H1 (cell line): ENCODE measurements around the gene MYOT. TPM values are rescaled to one million over a fixed set of nuclear protein-coding genes. Genes with fewer than 3 reads are reported as not detected.
A peak's percentile ranks its signal among the peaks of the same experiment; 100 is the strongest.

Source experiments
- CTCF ChIA-PET: fragments of 300-600 bp; sonication (Branson Sonifier 250); formaldehyde crosslinking; loops from one replicate; lab custom pipeline; 2021; ENCODE audit not compliant: partially characterized antibody; lab: Charles Lee
- POLR2A ChIA-PET: fragments of 300-600 bp; sonication (Branson Sonifier 250); formaldehyde crosslinking; loops from one replicate; lab custom pipeline; 2021; ENCODE audit warnings: inconsistent platforms; ENCODE audit not compliant: partially characterized antibody; lab: Charles Lee
- DNase-seq, 2 experiments: peaks; one replicate each; pipeline versions ENCODE4 v3.0.0 to v3.0.0-alpha.2; 2010 to 2022; ENCODE audit warnings: low spot score in 2 of 2, low read depth in 1 of 2, mixed read lengths in 1 of 2
- FAIRE-seq: peaks from 2 replicates; lab custom pipeline; 2011; peaks lifted over from hg19 to GRCh38; lab: Jason Lieb, UNC
- H2AFZ ChIP-seq: 2 replicates; pipeline ENCODE4 v1.8.1; 2012; ENCODE audit warnings: low read length, inconsistent platforms
- H2AK5ac ChIP-seq: 2 replicates; pipeline ENCODE4 v1.6.1; 2013; ENCODE audit warnings: low read depth, low read length
- H2BK120ac ChIP-seq: replicated peaks from 2 replicates; pipeline ENCODE3; 2013; ENCODE audit warnings: low read depth, low read length, inconsistent platforms
- H2BK12ac ChIP-seq: 2 replicates; pipeline ENCODE4 v1.6.1; 2013; ENCODE audit warnings: low read depth, low read length
- H2BK15ac ChIP-seq: 2 replicates; pipeline ENCODE4 v1.6.1; 2013; ENCODE audit warnings: low read length
- H2BK20ac ChIP-seq: 2 replicates; pipeline ENCODE4 v1.6.1; 2013; ENCODE audit warnings: low read length
- H2BK5ac ChIP-seq: 2 replicates; pipeline ENCODE4 v1.6.1; 2013; ENCODE audit warnings: low read depth, low read length
- H3K14ac ChIP-seq: 2 replicates; pipeline ENCODE4 v1.6.1; 2013; ENCODE audit warnings: inconsistent platforms; ENCODE audit not compliant: insufficient read length
- H3K18ac ChIP-seq: 2 replicates; pipeline ENCODE4 v1.6.1; 2013; ENCODE audit warnings: low read length; ENCODE audit errors: extremely low read depth
- H3K23ac ChIP-seq: 2 replicates; pipeline ENCODE4 v1.6.1; 2013; ENCODE audit warnings: inconsistent platforms; ENCODE audit not compliant: insufficient read length
- H3K23me2 ChIP-seq: 2 replicates; pipeline ENCODE4 v1.6.1; 2013; ENCODE audit warnings: low read depth, low read length
- H3K27ac ChIP-seq: 2 replicates; pipeline ENCODE4 v1.6.1; 2011; ENCODE audit warnings: low read depth, low read length, inconsistent platforms
- H3K27me3 ChIP-seq, 4 experiments: replicated peaks in 1 of 4; 1 replicate in 1 of 4; 2 replicates in 3 of 4; pipeline versions ENCODE4 v1.6.1 to v1.8.1; 2011 to 2013; ENCODE audit warnings: low read length in 3 of 4, mild to moderate bottlenecking in 3 of 4, inconsistent platforms in 2 of 4, mixed read lengths in 2 of 4, moderate library complexity in 1 of 4; ENCODE audit not compliant: control insufficient read depth in 3 of 4, insufficient read depth in 3 of 4; ENCODE audit errors: extremely low read depth in 1 of 4
- H3K36me3 ChIP-seq, 4 experiments: 2 replicates each; pipeline versions ENCODE4 v1.6.1 to v1.8.1; 2011 to 2013; ENCODE audit warnings: mild to moderate bottlenecking in 4 of 4, low read length in 3 of 4, moderate library complexity in 2 of 4, control low read depth in 1 of 4, inconsistent platforms in 1 of 4; ENCODE audit not compliant: insufficient read depth in 4 of 4, control insufficient read depth in 2 of 4
- H3K4ac ChIP-seq: replicated peaks from 2 replicates; pipeline ENCODE3; 2013; ENCODE audit warnings: low read length, low read depth, mixed read lengths, inconsistent platforms; ENCODE audit not compliant: insufficient read length
- H3K4me1 ChIP-seq, 4 experiments: replicated peaks in 1 of 4; 1 replicate in 1 of 4; 2 replicates in 3 of 4; pipeline versions ENCODE4 v1.6.1 to v1.8.1; 2011 to 2013; ENCODE audit warnings: low read length in 3 of 4, inconsistent platforms in 2 of 4, mixed read lengths in 1 of 4; ENCODE audit not compliant: insufficient read depth in 4 of 4, control insufficient read depth in 3 of 4
- H3K4me2 ChIP-seq, 2 experiments: 2 replicates each; pipeline versions ENCODE4 v1.6.1 to v1.8.1; 2011 to 2013; ENCODE audit warnings: low read depth in 2 of 2, low read length in 2 of 2, control low read depth in 1 of 2, inconsistent platforms in 1 of 2, mild to moderate bottlenecking in 1 of 2; ENCODE audit not compliant: insufficient read depth in 1 of 2
- H3K4me3 ChIP-seq, 4 experiments: fragments of 200-600, 300-600 bp in 1 of 4; sonication (generic), shearing (Covaris generic), sonication (Bioruptor Twin) in 1 of 4; 2 replicates each; pipeline versions ENCODE4 v1.5.1 to v1.8.1; 2011 to 2016; ENCODE audit warnings: low read length in 4 of 4, low read depth in 3 of 4, control low read depth in 2 of 4, inconsistent platforms in 2 of 4, mild to moderate bottlenecking in 2 of 4, mixed read lengths in 1 of 4, moderate library complexity in 1 of 4; ENCODE audit not compliant: insufficient read depth in 2 of 4; ENCODE audit errors: extremely low read depth in 1 of 4
- H3K56ac ChIP-seq: replicated peaks from 2 replicates; pipeline ENCODE3; 2013; ENCODE audit warnings: low read depth, mild to moderate bottlenecking, mixed read lengths, low read length, inconsistent platforms; ENCODE audit not compliant: insufficient read length
- H3K79me1 ChIP-seq: 2 replicates; pipeline ENCODE4 v1.6.1; 2013; ENCODE audit warnings: low read depth, low read length, control low read depth
- H3K79me2 ChIP-seq, 2 experiments: 2 replicates each; pipeline versions ENCODE4 v1.6.1 to v1.8.1; 2012 to 2013; ENCODE audit warnings: low read length in 2 of 2, mild to moderate bottlenecking in 2 of 2, inconsistent platforms in 1 of 2; ENCODE audit not compliant: insufficient read depth in 2 of 2, control insufficient read depth in 1 of 2
- H3K9ac ChIP-seq, 4 experiments: replicated peaks in 1 of 4; 1 replicate in 1 of 4; 2 replicates in 3 of 4; pipeline versions ENCODE4 v1.6.1 to v1.8.1; 2011 to 2013; ENCODE audit warnings: low read depth in 3 of 4, low read length in 3 of 4, control low read depth in 2 of 4, mild to moderate bottlenecking in 2 of 4, moderate library complexity in 2 of 4, inconsistent platforms in 1 of 4; ENCODE audit errors: extremely low read depth in 1 of 4
- H3K9me3 ChIP-seq, 2 experiments: 2 replicates each; pipeline versions ENCODE4 v1.6.1 to v1.8.1; 2012 to 2013; ENCODE audit warnings: mild to moderate bottlenecking in 2 of 2, moderate library complexity in 2 of 2, control low read depth in 1 of 2, inconsistent platforms in 1 of 2, low read depth in 1 of 2, low read length in 1 of 2, mixed read lengths in 1 of 2; ENCODE audit not compliant: insufficient read depth in 2 of 2
- H4K20me1 ChIP-seq, 2 experiments: replicated peaks in 1 of 2; 2 replicates each; pipeline versions ENCODE3 to v1.8.1; 2011 to 2013; ENCODE audit warnings: inconsistent platforms in 2 of 2, low read length in 2 of 2, mild to moderate bottlenecking in 1 of 2; ENCODE audit not compliant: insufficient read depth in 2 of 2, control insufficient read depth in 1 of 2
- H4K5ac ChIP-seq: 2 replicates; pipeline ENCODE4 v1.6.1; 2013; ENCODE audit warnings: low read length, low read depth, mixed read lengths, inconsistent platforms; ENCODE audit not compliant: insufficient read length
- H4K8ac ChIP-seq: 2 replicates; pipeline ENCODE4 v1.8.0; 2013; ENCODE audit warnings: mild to moderate bottlenecking, moderate library complexity, low read length, inconsistent platforms; ENCODE audit not compliant: insufficient read depth; ENCODE audit errors: extremely low read depth
- H4K91ac ChIP-seq: replicated peaks from 2 replicates; pipeline ENCODE3; 2013; ENCODE audit warnings: low read length, mixed read lengths, inconsistent platforms; ENCODE audit not compliant: insufficient read length
- BRCA1 ChIP-seq: IDR thresholded peaks from 2 replicates; pipeline ENCODE4 v1.6.1; 2012; ENCODE audit warnings: low read depth, low read length, improper control_type of control experiment
- TEAD4 ChIP-seq: IDR thresholded peaks from 2 replicates; pipeline ENCODE4 v1.6.1; 2012; ENCODE audit warnings: low read depth, low read length, inconsistent platforms, mixed read lengths
- WGBS, 2 experiments: shearing (Covaris generic) in 1 of 2; methylation state at CpG; one replicate each; pipeline versions ENCODE4 v1.1.6 to v1.1.7; 2013 to 2015; ENCODE audit warnings: low lambda C conversion rate in 2 of 2, mixed read lengths in 2 of 2, inconsistent platforms in 1 of 2, low coverage in 1 of 2, missing lambda C conversion rate in 1 of 2; ENCODE audit not compliant: insufficient replicate concordance in 2 of 2, insufficient coverage in 1 of 2, insufficient read length in 1 of 2; ENCODE audit errors: extremely low coverage in 1 of 2, missing lambda C conversion rate in 1 of 2; 5-methylcytosine and 5-hydroxymethylcytosine counted together
- polyA plus RNA-seq, 7 experiments: library from polyadenylated mRNA; depleted of rRNA in 3 of 7; stranded (reverse) in 5 of 7; unstranded in 2 of 7; fragments of >200 nt in 5 of 7; fragments of 200-250 nt in 2 of 7; gene quantifications; 1 replicate in 5 of 7; 2 replicates in 1 of 7; 4 replicates in 1 of 7; pipeline versions ENCODE4 v1.2.1 to v1.2.3, GENCODE V29; 2011 to 2013; ENCODE audit warnings: missing spikeins in 2 of 7, mixed read lengths in 2 of 7
- total RNA-seq: library from RNA; stranded (reverse); fragmentation: NEBNext Ultra II Directional; extraction: Animal tissue kit (Norgen Biotek cat#: 25700); gene quantifications from 2 replicates; pipeline ENCODE4 v1.2.1, GENCODE V29; 2021

Gene MYOT
- total and polyA plus RNA-seq, 2 of the 8 experiments (the other 6 are each of a cell fraction or from before 2014, with no cell fraction given): not detected

DNA sequence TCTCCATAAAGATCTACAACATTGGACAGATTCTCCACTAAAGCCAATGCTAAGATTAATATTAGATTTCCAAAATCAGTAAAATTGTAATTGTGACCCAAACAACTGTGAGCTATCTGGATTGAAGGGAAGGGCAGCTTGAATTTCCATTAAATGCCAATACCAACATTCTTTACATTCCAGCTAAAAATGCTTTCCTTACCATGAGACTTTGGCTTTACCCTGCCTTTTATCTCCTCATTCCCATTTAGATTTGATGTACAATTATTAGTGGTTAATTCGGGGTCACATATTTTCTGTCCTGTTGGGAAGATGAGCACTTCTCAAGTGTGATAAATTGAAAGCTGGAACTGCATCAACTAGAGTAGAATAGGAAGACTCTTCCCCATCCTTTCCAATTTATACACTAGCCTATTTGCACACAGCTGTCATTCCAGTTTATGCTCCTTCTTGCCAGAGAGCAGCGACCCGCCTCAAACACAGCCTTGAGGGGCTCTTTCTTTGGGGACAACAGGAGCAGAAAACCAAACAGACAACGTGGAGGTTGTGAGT lies 33.1 kb upstream of the MYOT start:
- no peaks in the 10 kb centered on the region for H3K23me2 ChIP-seq
- H3K4me1 ChIP-seq: peaks cover 0 to 10% (median 6%) of the 10 kb centered on the region in 4 experiments; a peak in 3 of 7 replicates
- H3K79me1 ChIP-seq: no peaks in the 10 kb centered on the region
- no peak overlapping the region for H4K8ac ChIP-seq
- no peak overlapping the region for H3K27ac ChIP-seq
- no peaks in the 10 kb centered on the region for H3K36me3 ChIP-seq
- H3K14ac ChIP-seq: no peak overlapping the region
- no peak for FAIRE-seq
- H2BK120ac ChIP-seq: no peak overlapping the region
- H2AFZ ChIP-seq: 0 out of 2 replicates have a peak overlapping the region, but pooled peaks have one; percentile 43
- H3K4me3 ChIP-seq: no peak overlapping the region
- CTCF ChIA-PET: interaction anchor here (1.5 to 1.7 kb wide), 2 partner anchors 9 to 12 kb away, joined by 6 to 8 read pairs; no protein-coding TSS in a partner anchor
- H3K4ac ChIP-seq: no peak overlapping the region
- H2BK20ac ChIP-seq: no peak overlapping the region
- peak; percentile 93 for TF ChIP-seq TEAD4
- TF ChIP-seq BRCA1: no peak
- TF ChIP-seq, all 59 proteins: peak for 1
- H3K27me3 ChIP-seq: no peaks in the 10 kb centered on the region
- no peak for DNase-seq
- no peak overlapping the region for H4K5ac ChIP-seq
- 76% methylated on average over 4 of the region's 4 CpGs; no CpG with 5 or more reads in 1 of the 2 experiments for WGBS, 2 experiments
- no peaks in the 10 kb centered on the region for H4K20me1 ChIP-seq
- no peak overlapping the region for H2AK5ac ChIP-seq
- no peak overlapping the region for H3K23ac ChIP-seq
- H2BK5ac ChIP-seq: no peak overlapping the region
- no peak overlapping the region for H4K91ac ChIP-seq
- POLR2A ChIA-PET: interaction anchor here (0.6 kb wide), 1 partner anchor 92 kb away, joined by 4 read pairs; no protein-coding TSS in a partner anchor
- H3K4me2 ChIP-seq: 0 out of 4 replicates have a peak overlapping the region, but pooled peaks of 1 of the 2 experiments have one; percentile 12
- H3K79me2 ChIP-seq: no peaks in the 10 kb centered on the region
- no peaks in the 10 kb centered on the region for H3K9me3 ChIP-seq
- no peak overlapping the region for H3K18ac ChIP-seq
- no peak overlapping the region for H2BK12ac ChIP-seq
- no peak overlapping the region for H3K9ac ChIP-seq
- H3K56ac ChIP-seq: no peak overlapping the region
- H2BK15ac ChIP-seq: no peak overlapping the region
